Measurements from ENCODE around the gene SECISBP2L. TPM values are rescaled to one million over a fixed set of nuclear protein-coding genes. Genes with fewer than 3 reads are reported as not detected.
"Not testable (repeated sequence)": the region's sequence is repeated elsewhere in the genome, so short reads cannot be mapped to it uniquely, and the experiment has no call there.

SECISBP2L gene
- total and polyA plus RNA-seq, 4 experiments from 2014 or later = 9.1 to 72.9 (median 43.3) TPM

- peaks cover 0 to 9% (median 3%) of the 10 kb centered on the region in 4 donors for H3K4me1 Mint-ChIP-seq
- CTCF ChIA-PET (ENCODE audit: partially characterized antibody) = interaction anchor here (0.7 to 6.5 kb wide), 18 partner anchors 10 to 199 kb away, joined by 3 to 68 read pairs (median 6); partner anchors contain the start of genes COPS2, EID1, SECISBP2L and SHC4
- H3K27me3 ChIP-seq (ENCODE audit: insufficient read depth, low read length) = no peaks in the 10 kb centered on the region
- H3K4me3 ChIP-seq (ENCODE audit: low read length in 2 of 2) = no peak overlapping the region
- H3K36me3 Mint-ChIP-seq = no peaks in the 10 kb centered on the region
- H3K4me1 ChIP-seq (ENCODE audit: insufficient read depth, low read length) = peaks cover 9% of the 10 kb centered on the region
- DNase-seq = no peak
- no peaks in the 10 kb centered on the region for H3K9me3 Mint-ChIP-seq
- peak overlapping the region in 1 of 7 donors; percentile 0 for H3K27ac Mint-ChIP-seq
- H3K27me3 Mint-ChIP-seq = peaks cover 5 to 22% of the 10 kb centered on the region in 2 donors
- POLR2A ChIA-PET (ENCODE audit: partially characterized antibody) = interaction anchor here (1.5 kb wide), 1 partner anchor 97 kb away, joined by 7 read pairs; the partner anchor contains the start of gene EID1
- no peaks in the 10 kb centered on the region for H3K9me3 ChIP-seq (ENCODE audit: control insufficient read depth in 1 of 2, low read length in 2 of 2)
- intact Hi-C loops (cut with micrococcal nuclease) = loop anchor here (1.0 to 2.0 kb wide), 2 partner anchors 72 to 113 kb away; partner anchors contain the start of gene SECISBP2L
- H3K27ac ChIP-seq (ENCODE audit: low read depth, low read length) = no peak overlapping the region
- H3K36me3 ChIP-seq (ENCODE audit: insufficient read depth, low read length) = no peaks in the 10 kb centered on the region
- H3K4me3 Mint-ChIP-seq = peak overlapping the region in 2 of 8 donors; percentile 63 to 76
Observed at GRCh38 chr15:48974882-48975281, 71.4 kb downstream of the SECISBP2L start.

- Histone ChIP-seq H3K9me3 (ENCODE audit: control insufficient read depth in 1 of 2, low read length in 2 of 2) (no peaks in the 10 kb centered on the region), H3K4me1 (ENCODE audit: insufficient read depth, low read length) (peaks cover 9% of the 10 kb centered on the region), H3K27ac (ENCODE audit: low read depth, low read length) (no peak overlapping the region), H3K4me3 (ENCODE audit: low read length in 2 of 2) (no peak overlapping the region), H3K36me3 (ENCODE audit: insufficient read depth, low read length) (no peaks in the 10 kb centered on the region), H3K27me3 (ENCODE audit: insufficient read depth, low read length) (no peaks in the 10 kb centered on the region)
- H3K4me1 Mint-ChIP-seq = peaks cover 0 to 9% (median 3%) of the 10 kb centered on the region in 4 donors
- no peak for DNase-seq
- peaks cover 5 to 25% of the 10 kb centered on the region in 2 donors for H3K27me3 Mint-ChIP-seq
- POLR2A ChIA-PET (ENCODE audit: partially characterized antibody) = no interaction called here
- peak overlapping the region in 1 of 8 donors; percentile 45 for H3K4me3 Mint-ChIP-seq
- H3K36me3 Mint-ChIP-seq = no peaks in the 10 kb centered on the region
- CTCF ChIA-PET (ENCODE audit: partially characterized antibody) = interaction anchor here (1.1 to 6.5 kb wide), 5 partner anchors 8 to 112 kb away, joined by 3 to 68 read pairs (median 4); partner anchors contain the start of gene SHC4
- no peak overlapping the region for H3K27ac Mint-ChIP-seq
- H3K9me3 Mint-ChIP-seq = no peaks in the 10 kb centered on the region
- intact Hi-C loops (cut with micrococcal nuclease) = no loop called here
Observed at GRCh38 chr15:48972750-48973503, 73.3 kb downstream of the SECISBP2L start.

- CTCF ChIA-PET (ENCODE audit: partially characterized antibody); H3K4me3 ChIP-seq (ENCODE audit: low read length in 2 of 2); H3K27ac Mint-ChIP-seq; H3K9me3 Mint-ChIP-seq; DNase-seq; intact Hi-C loops (cut with micrococcal nuclease); H3K4me3 Mint-ChIP-seq; H3K36me3 ChIP-seq (ENCODE audit: insufficient read depth, low read length); H3K27ac ChIP-seq (ENCODE audit: low read depth, low read length); H3K27me3 ChIP-seq (ENCODE audit: insufficient read depth, low read length); H3K36me3 Mint-ChIP-seq; H3K9me3 ChIP-seq (ENCODE audit: control insufficient read depth in 1 of 2, low read length in 2 of 2); H3K4me1 ChIP-seq (ENCODE audit: insufficient read depth, low read length): not testable (repeated sequence)
- peaks cover 5 to 29% of the 10 kb centered on the region in 2 donors for H3K27me3 Mint-ChIP-seq
- POLR2A ChIA-PET (ENCODE audit: partially characterized antibody) = interaction anchor here (0.5 kb wide), 1 partner anchor 93 kb away, joined by 3 read pairs; the partner anchor contains the start of gene EID1
- H3K4me1 Mint-ChIP-seq = peaks cover 3 to 17% (median 7%) of the 10 kb centered on the region in 4 donors
Observed at GRCh38 chr15:48970926-48971325, 75.3 kb downstream of the SECISBP2L start.

GRCh38 chr15:48968066-48968465 lies 78.2 kb downstream of the SECISBP2L start:
- Mint-ChIP-seq H3K4me3 (no peak overlapping the region), H3K27ac (no peak overlapping the region), H3K36me3 (no peaks in the 10 kb centered on the region), H3K4me1 (peaks cover 16 to 26% (median 21%) of the 10 kb centered on the region in 4 donors), H3K9me3 (peaks cover 0 to 2% (median 0%) of the 10 kb centered on the region in 8 donors), H3K27me3 (peaks cover 15 to 36% of the 10 kb centered on the region in 2 donors)
- Histone ChIP-seq H3K4me3 (ENCODE audit: low read length in 2 of 2) (no peak overlapping the region), H3K27me3 (ENCODE audit: insufficient read depth, low read length) (peaks cover 11% of the 10 kb centered on the region), H3K36me3 (ENCODE audit: insufficient read depth, low read length) (no peaks in the 10 kb centered on the region), H3K4me1 (ENCODE audit: insufficient read depth, low read length) (peaks cover 18% of the 10 kb centered on the region), H3K9me3 (ENCODE audit: control insufficient read depth in 1 of 2, low read length in 2 of 2) (no peaks in the 10 kb centered on the region), H3K27ac (ENCODE audit: low read depth, low read length) (no peak overlapping the region)
- intact Hi-C loops (cut with micrococcal nuclease) = no loop called here
- ChIA-PET POLR2A (ENCODE audit: partially characterized antibody) (no interaction called here), CTCF (ENCODE audit: partially characterized antibody) (interaction anchor here (6.0 kb wide), 1 partner anchor 8 kb away, joined by 68 read pairs; no protein-coding TSS in a partner anchor)
- no peak for DNase-seq

GRCh38 chr15:48967336-48967735 lies 78.9 kb downstream of the SECISBP2L start:
- H3K27me3 Mint-ChIP-seq = peaks cover 17 to 35% of the 10 kb centered on the region in 2 donors
- peaks cover 12% of the 10 kb centered on the region for H3K27me3 ChIP-seq (ENCODE audit: insufficient read depth, low read length)

GRCh38 chr15:48966595-48967301 lies 79.5 kb downstream of the SECISBP2L start:
- H3K4me3 Mint-ChIP-seq = peak overlapping the region in 1 of 8 donors; percentile 9
- Histone ChIP-seq H3K9me3 (ENCODE audit: control insufficient read depth in 1 of 2, low read length in 2 of 2) (no peaks in the 10 kb centered on the region), H3K4me1 (ENCODE audit: insufficient read depth, low read length) (peaks cover 24% of the 10 kb centered on the region), H3K36me3 (ENCODE audit: insufficient read depth, low read length) (no peaks in the 10 kb centered on the region), H3K4me3 (ENCODE audit: low read length in 2 of 2) (no peak overlapping the region), H3K27me3 (ENCODE audit: insufficient read depth, low read length) (peaks cover 12% of the 10 kb centered on the region), H3K27ac (ENCODE audit: low read depth, low read length) (no peak overlapping the region)
- peaks cover 0 to 2% (median 0%) of the 10 kb centered on the region in 8 donors for H3K9me3 Mint-ChIP-seq
- no peaks in the 10 kb centered on the region for H3K36me3 Mint-ChIP-seq
- peaks cover 17 to 26% (median 22%) of the 10 kb centered on the region in 4 donors for H3K4me1 Mint-ChIP-seq
- CTCF ChIA-PET (ENCODE audit: partially characterized antibody) = interaction anchor here (6.0 kb wide), 1 partner anchor 9 kb away, joined by 68 read pairs; no protein-coding TSS in a partner anchor
- intact Hi-C loops (cut with micrococcal nuclease) = no loop called here
- H3K27me3 Mint-ChIP-seq = peaks cover 19 to 35% of the 10 kb centered on the region in 2 donors
- no peak for DNase-seq
- POLR2A ChIA-PET (ENCODE audit: partially characterized antibody) = interaction anchor here (0.8 kb wide), 1 partner anchor 86 kb away, joined by 3 read pairs; no protein-coding TSS in a partner anchor
- no peak overlapping the region for H3K27ac Mint-ChIP-seq

More at GRCh38 chr15:48967336-48967735, 78.9 kb downstream of the SECISBP2L start:
- intact Hi-C loops (cut with micrococcal nuclease) = no loop called here
- Mint-ChIP-seq H3K9me3 (peaks cover 0 to 2% (median 0%) of the 10 kb centered on the region in 8 donors), H3K4me1 (peaks cover 17 to 26% (median 22%) of the 10 kb centered on the region in 4 donors), H3K27ac (no peak overlapping the region), H3K4me3 (no peak overlapping the region), H3K36me3 (no peaks in the 10 kb centered on the region)
- POLR2A ChIA-PET (ENCODE audit: partially characterized antibody) = interaction anchor here (0.8 kb wide), 1 partner anchor 87 kb away, joined by 3 read pairs; no protein-coding TSS in a partner anchor
- peaks cover 24% of the 10 kb centered on the region for H3K4me1 ChIP-seq (ENCODE audit: insufficient read depth, low read length)
- CTCF ChIA-PET (ENCODE audit: partially characterized antibody) = interaction anchor here (6.0 kb wide), 1 partner anchor 8 kb away, joined by 68 read pairs; no protein-coding TSS in a partner anchor
- H3K27ac ChIP-seq (ENCODE audit: low read depth, low read length) = no peak overlapping the region
- DNase-seq = no peak
- H3K9me3 ChIP-seq (ENCODE audit: control insufficient read depth in 1 of 2, low read length in 2 of 2) = no peaks in the 10 kb centered on the region
- no peak overlapping the region for H3K4me3 ChIP-seq (ENCODE audit: low read length in 2 of 2)
- H3K36me3 ChIP-seq (ENCODE audit: insufficient read depth, low read length) = no peaks in the 10 kb centered on the region
